Hepatocyte (in vitro differentiated cells): ENCODE data around the gene SPSB4. TPM values are rescaled to one million over a fixed set of nuclear protein-coding genes. Genes with fewer than 3 reads are reported as not detected.

Source experiments
- DNase-seq: peaks from one replicate; pipeline ENCODE4 v3.0.0-alpha.2; 2016; ENCODE audit warnings: low spot score
- H2AFZ ChIP-seq: fragments of 200-600 bp; sonication (generic); 2 replicates; pipeline ENCODE4 v1.6.0; 2016; ENCODE audit warnings: antibody characterized with exemption, mild to moderate bottlenecking
- H3K27ac ChIP-seq: fragments of 200-600 bp; sonication (generic); 2 replicates; pipeline ENCODE4 v1.5.1; 2016; ENCODE audit warnings: mild to moderate bottlenecking
- H3K27me3 ChIP-seq: fragments of 200-600 bp; sonication (generic); 2 replicates; pipeline ENCODE4 v1.6.1; 2016
- H3K36me3 ChIP-seq: fragments of 200-600 bp; sonication (generic); replicated peaks from 2 replicates; pipeline ENCODE4 v1.5.1; 2016; ENCODE audit warnings: low read depth; ENCODE audit not compliant: insufficient read depth
- H3K4me1 ChIP-seq: fragments of 200-600 bp; sonication (generic); 2 replicates; pipeline ENCODE4 v1.5.1; 2016; ENCODE audit warnings: mild to moderate bottlenecking, moderate library complexity; ENCODE audit not compliant: insufficient read depth
- H3K4me2 ChIP-seq: fragments of 200-600 bp; sonication (generic); 2 replicates; pipeline ENCODE4 v1.6.0; 2016
- H3K4me3 ChIP-seq: fragments of 200-600 bp; sonication (generic); 2 replicates; pipeline ENCODE4 v1.5.1; 2016; ENCODE audit warnings: mild to moderate bottlenecking
- H3K79me2 ChIP-seq: fragments of 200-600 bp; sonication (generic); 2 replicates; pipeline ENCODE4 v1.6.0; 2017; ENCODE audit warnings: mild to moderate bottlenecking
- H3K9me2 ChIP-seq: fragments of 200-600 bp; sonication (generic); replicated peaks from 2 replicates; pipeline ENCODE4 v1.6.0; 2017; ENCODE audit warnings: mild to moderate bottlenecking; ENCODE audit not compliant: insufficient read depth
- H3K9me3 ChIP-seq: fragments of 200-600 bp; sonication (generic); 2 replicates; pipeline ENCODE4 v1.5.1; 2016; ENCODE audit warnings: low read depth, mild to moderate bottlenecking
- H4K20me1 ChIP-seq: fragments of 200-600 bp; sonication (generic); 2 replicates; pipeline ENCODE4 v1.6.0; 2016; ENCODE audit warnings: mild to moderate bottlenecking; ENCODE audit not compliant: insufficient read depth, poor library complexity, severe bottlenecking
- CTCF ChIP-seq: fragments of 200-600 bp; sonication (generic); IDR thresholded peaks from 2 replicates; pipeline ENCODE4 v1.5.1; 2016; ENCODE audit warnings: antibody characterized with exemption, mild to moderate bottlenecking; ENCODE audit not compliant: poor library complexity
- EZH2 ChIP-seq: fragments of 200-600 bp; sonication (generic); IDR thresholded peaks from 2 replicates; pipeline ENCODE4 v1.6.1; 2016; ENCODE audit warnings: antibody characterized with exemption, mild to moderate bottlenecking, borderline replicate concordance
- EZH2phosphoT487 ChIP-seq: fragments of 200-600 bp; sonication (generic); IDR thresholded peaks from one replicate; pipeline ENCODE4 v1.6.1; 2018; ENCODE audit warnings: antibody characterized with exemption, mild to moderate bottlenecking, low read depth, moderate library complexity; ENCODE audit not compliant: unreplicated experiment, severe bottlenecking
- WGBS: methylation state at CpG from one replicate; pipeline ENCODE4 v1.1.6; 2016; ENCODE audit warnings: low lambda C conversion rate; ENCODE audit errors: missing lambda C conversion rate; 5-methylcytosine and 5-hydroxymethylcytosine counted together
- polyA plus RNA-seq: library from polyadenylated mRNA; unstranded; fragments of >200 nt; fragmentation: Nextera tagmentation; extraction: Ambion mirVana; gene quantifications from 2 replicates; pipeline ENCODE4 v1.2.1, GENCODE V29; 2016
- total RNA-seq: library from RNA; depleted of rRNA; stranded (reverse); fragments of >200 nt; gene quantifications from 2 replicates; pipeline ENCODE4 v1.2.3, GENCODE V29; 2014

Gene SPSB4
- total and polyA plus RNA-seq, 2 experiments from 2014 or later: 1.0 to 1.3 TPM

- no peaks in the 10 kb centered on the region for H3K9me2 ChIP-seq
- H3K27me3 ChIP-seq: no peaks in the 10 kb centered on the region
- H3K79me2 ChIP-seq: no peaks in the 10 kb centered on the region
- H3K9me3 ChIP-seq: no peaks in the 10 kb centered on the region
- H3K27ac ChIP-seq: no peak overlapping the region
- no peak overlapping the region for H3K4me2 ChIP-seq
- no peak overlapping the region for H2AFZ ChIP-seq
- no peaks in the 10 kb centered on the region for H3K36me3 ChIP-seq
- H3K4me3 ChIP-seq: no peak overlapping the region
- TF ChIP-seq EZH2phosphoT487 (no peak), EZH2 (no peak), CTCF (no peak)
- H4K20me1 ChIP-seq: no peaks in the 10 kb centered on the region
- 96% methylated on average over 1 of the region's 1 CpG for WGBS
- DNase-seq: no peak
- H3K4me1 ChIP-seq: no peaks in the 10 kb centered on the region
These were observed 45.0 kb downstream of the SPSB4 start for GRCh38 chr3:141096164-141096563.

- WGBS: 89% methylated on average over 3 of the region's 3 CpGs
- no peaks in the 10 kb centered on the region for H3K4me1 ChIP-seq
- no peak overlapping the region for H3K4me3 ChIP-seq
- no peaks in the 10 kb centered on the region for H3K9me2 ChIP-seq
- DNase-seq: no peak
- no peak for TF ChIP-seq CTCF
- TF ChIP-seq EZH2: no peak
- TF ChIP-seq EZH2phosphoT487: no peak
- no peaks in the 10 kb centered on the region for H3K27me3 ChIP-seq
- no peak overlapping the region for H2AFZ ChIP-seq
- H3K27ac ChIP-seq: no peak overlapping the region
- no peak overlapping the region for H3K4me2 ChIP-seq
- no peaks in the 10 kb centered on the region for H3K79me2 ChIP-seq
- no peaks in the 10 kb centered on the region for H3K36me3 ChIP-seq
- no peaks in the 10 kb centered on the region for H3K9me3 ChIP-seq
- no peaks in the 10 kb centered on the region for H4K20me1 ChIP-seq
These were observed 45.8 kb downstream of the SPSB4 start for GRCh38 chr3:141096981-141097380.

DNA sequence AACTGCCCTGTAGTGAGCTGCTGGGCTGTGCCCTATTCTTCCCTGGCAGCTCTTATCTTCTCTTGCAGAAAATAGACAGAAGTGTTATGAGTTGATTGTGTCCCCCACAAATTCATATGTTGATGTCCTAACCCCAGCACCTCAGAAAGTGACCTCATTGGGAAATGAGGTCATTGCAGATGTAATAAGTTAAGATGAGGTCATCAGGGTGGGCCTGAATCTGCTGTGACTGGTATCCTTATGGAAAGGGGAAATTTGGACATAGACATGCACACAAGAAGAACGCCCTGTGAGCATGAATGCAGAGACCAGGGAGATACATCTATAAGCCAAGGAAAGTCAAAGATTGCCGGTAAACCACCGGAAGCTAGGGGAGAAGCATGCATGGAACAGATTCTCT is 49.0 kb downstream of the SPSB4 start:
- Histone ChIP-seq H3K36me3 (no peaks in the 10 kb centered on the region), H4K20me1 (no peaks in the 10 kb centered on the region), H3K4me2 (no peak overlapping the region), H2AFZ (no peak overlapping the region), H3K27me3 (no peaks in the 10 kb centered on the region), H3K79me2 (no peaks in the 10 kb centered on the region), H3K9me2 (no peaks in the 10 kb centered on the region), H3K4me1 (peaks cover 8% of the 10 kb centered on the region), H3K27ac (no peak overlapping the region), H3K9me3 (no peaks in the 10 kb centered on the region), H3K4me3 (no peak overlapping the region)
- TF ChIP-seq EZH2 (no peak), CTCF (no peak), EZH2phosphoT487 (no peak)
- no peak for DNase-seq
- WGBS: 98% methylated on average over 3 of the region's 3 CpGs

GRCh38 chr3:141100531-141101320 is 49.6 kb downstream of the SPSB4 start:
- DNase-seq: no peak
- no peaks in the 10 kb centered on the region for H3K79me2 ChIP-seq
- 99% methylated on average over 8 of the region's 8 CpGs for WGBS
- no peak overlapping the region for H3K27ac ChIP-seq
- H3K36me3 ChIP-seq: no peaks in the 10 kb centered on the region
- no peak overlapping the region for H2AFZ ChIP-seq
- H3K4me1 ChIP-seq: peaks cover 8% of the 10 kb centered on the region
- H3K9me3 ChIP-seq: no peaks in the 10 kb centered on the region
- H3K9me2 ChIP-seq: no peaks in the 10 kb centered on the region
- no peaks in the 10 kb centered on the region for H4K20me1 ChIP-seq
- no peak overlapping the region for H3K4me3 ChIP-seq
- no peaks in the 10 kb centered on the region for H3K27me3 ChIP-seq
- no peak overlapping the region for H3K4me2 ChIP-seq
- TF ChIP-seq EZH2 (no peak), EZH2phosphoT487 (no peak), CTCF (no peak)
